Hypothalamus (tissue), 51 donors: ENCODE results near the gene BAHCC1.
"Not testable (repeated sequence)": the region's sequence is repeated elsewhere in the genome, so short reads cannot be mapped to it uniquely, and the experiment has no call there.

Source experiments
- DNase-seq, 51 donors: peaks; one replicate each; lab custom pipeline; 2025; lab: John Stamatoyannopoulos, UW

BAHCC1 gene

DNA sequence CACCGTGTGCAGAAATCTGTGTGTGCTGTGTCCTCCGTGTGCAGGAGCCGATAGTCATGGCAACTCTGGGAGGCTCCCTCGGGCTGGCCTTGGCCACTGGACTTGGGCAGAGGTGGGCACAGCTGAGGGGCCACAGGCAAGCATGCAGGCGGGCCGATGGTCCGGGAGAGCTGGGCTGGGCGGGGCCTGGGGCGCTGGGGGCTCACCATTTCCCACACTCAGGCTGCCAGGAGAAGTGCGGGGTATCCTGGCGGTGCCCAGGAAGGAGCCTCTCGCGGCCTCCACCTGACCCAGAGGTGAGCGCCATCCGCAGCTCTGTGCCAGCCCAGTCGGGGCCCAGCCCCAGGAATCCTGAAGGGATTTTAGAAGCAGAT, 28.4 kb downstream of the BAHCC1 start:
- no peak for DNase-seq

DNA sequence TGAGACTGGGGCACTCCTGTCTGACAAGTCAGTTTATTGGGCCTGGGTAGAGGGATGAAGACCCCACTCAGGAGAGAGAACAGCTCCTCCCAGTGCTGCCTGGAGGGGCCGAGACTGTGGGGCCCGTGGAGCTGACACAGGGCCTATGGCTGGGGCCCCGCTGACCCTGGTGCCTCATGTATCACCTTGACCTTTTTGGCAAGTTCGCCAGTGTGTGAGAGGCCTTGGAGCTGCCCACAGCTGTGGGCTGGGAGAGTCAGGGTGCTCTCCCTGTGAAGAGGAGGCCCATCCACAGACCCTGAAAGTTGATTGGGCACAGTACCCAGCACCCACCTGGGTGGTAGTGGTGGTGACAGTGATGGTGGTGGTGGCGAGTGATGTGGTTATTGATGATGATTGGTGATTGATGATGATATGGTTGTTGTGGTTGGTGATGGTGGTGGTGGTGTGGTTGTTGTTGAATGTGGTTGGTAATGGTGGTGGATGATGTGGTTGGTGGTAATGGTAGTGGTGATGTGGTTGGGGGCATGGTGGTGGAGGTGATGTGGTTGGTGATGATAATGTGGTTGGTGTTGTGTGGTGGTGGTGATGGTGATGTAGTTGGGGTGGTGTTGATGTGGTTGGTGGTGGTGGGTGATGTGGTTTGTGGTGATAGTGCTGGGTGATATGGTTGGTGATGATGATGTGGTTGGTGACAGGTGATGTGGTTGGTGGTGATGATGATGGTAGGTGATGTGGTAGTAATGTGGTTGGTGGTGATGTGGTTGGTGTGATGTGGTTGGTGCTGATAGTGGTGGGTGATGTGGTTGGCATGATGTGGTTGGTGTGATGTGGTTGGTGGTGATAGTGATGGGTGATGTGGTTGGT, 29.1 kb downstream of the BAHCC1 start:
- DNase-seq: no peak

DNA sequence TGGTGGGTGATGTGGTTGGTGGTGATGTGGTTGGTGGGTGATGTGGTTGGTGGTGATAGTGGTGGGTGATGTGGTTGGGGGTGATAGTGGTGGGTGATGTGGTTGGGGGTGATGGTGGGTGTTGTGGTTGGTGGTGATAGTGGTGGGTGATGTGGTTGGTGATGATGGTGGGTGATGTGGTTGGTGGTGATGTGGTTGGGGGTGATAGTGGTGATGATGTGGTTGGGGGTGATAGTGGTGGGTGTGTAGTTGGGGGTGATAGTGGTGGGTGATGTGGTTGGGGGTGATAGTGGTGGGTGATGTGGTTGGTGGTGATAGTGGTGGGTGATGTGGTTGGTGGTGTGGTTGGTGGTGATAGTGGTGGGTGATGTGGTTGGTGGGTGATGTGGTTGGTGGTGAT, 29.8 kb downstream of the BAHCC1 start:
- DNase-seq: not testable (repeated sequence)

DNA sequence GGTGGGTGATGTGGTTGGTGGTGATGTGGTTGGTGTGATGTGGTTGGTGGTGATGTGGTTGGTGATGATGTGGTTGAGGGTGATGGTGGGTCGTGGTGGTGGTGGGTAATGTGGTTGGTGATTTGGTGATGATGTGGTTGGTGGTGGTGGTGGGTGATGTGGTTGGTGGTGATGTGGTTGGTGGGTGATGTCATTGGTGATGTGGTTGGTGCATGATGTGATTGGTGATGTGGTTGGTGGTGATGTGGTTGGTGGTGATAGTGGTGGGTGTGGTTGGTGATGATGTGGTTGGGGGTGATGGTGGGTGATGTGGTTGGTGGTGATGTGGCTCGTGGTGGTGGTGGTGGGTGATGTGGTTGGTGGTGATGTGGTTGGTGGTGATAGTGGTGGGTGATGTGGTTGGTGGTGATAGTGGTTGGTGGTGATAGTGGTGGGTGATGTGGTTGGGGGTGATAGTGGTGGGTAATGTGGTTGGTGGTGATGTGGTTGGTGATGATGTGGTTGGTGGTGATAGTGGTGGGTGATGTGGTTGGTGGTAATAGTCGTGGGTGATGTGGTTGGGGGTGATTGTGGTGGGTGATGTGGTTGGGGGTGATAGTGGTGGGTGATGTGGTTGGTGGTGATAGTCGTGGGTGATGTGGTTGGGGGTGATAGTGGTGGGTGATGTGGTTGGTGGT, 30.6 kb downstream of the BAHCC1 start:
- DNase-seq: not testable (repeated sequence)

DNA sequence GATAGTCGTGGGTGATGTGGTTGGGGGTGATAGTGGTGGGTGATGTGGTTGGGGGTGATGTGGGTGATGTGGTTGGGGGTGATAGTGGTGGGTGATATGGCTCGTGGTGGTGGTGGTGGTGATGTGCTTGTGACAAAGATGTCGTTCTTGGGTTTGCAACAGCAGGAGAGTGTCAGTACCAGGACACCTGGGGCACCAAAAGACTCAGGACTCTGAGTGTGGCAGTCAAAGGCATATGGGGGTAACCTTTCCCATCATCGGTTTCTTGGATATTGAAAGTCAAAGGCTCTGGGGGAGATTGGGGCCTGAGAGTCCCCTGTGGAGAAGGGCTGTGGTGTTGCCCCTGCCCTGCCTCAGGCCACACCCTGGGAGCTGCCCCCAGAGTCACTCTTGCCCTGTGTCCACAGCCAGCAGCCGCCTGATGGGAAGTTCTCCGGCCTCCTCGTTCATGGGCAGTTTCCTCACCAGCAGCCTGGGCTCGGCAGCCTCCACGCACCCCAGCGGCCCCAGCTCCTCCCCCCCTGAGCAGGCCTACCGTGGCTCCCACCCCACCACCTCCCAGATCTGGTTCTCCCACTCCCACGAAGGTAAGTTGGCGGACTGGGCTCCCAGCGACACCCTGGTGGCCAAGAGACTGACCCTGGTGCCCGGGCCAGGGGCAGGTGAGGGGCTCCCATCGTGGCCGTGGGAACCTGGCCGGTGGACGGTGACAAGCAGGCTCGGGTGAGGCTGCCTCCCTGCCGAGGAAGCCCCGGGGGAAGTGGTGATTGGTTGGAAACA, 31.3 kb downstream of the BAHCC1 start:
- DNase-seq: peak in 2 of 51 donors; percentile 11 to 31

DNA sequence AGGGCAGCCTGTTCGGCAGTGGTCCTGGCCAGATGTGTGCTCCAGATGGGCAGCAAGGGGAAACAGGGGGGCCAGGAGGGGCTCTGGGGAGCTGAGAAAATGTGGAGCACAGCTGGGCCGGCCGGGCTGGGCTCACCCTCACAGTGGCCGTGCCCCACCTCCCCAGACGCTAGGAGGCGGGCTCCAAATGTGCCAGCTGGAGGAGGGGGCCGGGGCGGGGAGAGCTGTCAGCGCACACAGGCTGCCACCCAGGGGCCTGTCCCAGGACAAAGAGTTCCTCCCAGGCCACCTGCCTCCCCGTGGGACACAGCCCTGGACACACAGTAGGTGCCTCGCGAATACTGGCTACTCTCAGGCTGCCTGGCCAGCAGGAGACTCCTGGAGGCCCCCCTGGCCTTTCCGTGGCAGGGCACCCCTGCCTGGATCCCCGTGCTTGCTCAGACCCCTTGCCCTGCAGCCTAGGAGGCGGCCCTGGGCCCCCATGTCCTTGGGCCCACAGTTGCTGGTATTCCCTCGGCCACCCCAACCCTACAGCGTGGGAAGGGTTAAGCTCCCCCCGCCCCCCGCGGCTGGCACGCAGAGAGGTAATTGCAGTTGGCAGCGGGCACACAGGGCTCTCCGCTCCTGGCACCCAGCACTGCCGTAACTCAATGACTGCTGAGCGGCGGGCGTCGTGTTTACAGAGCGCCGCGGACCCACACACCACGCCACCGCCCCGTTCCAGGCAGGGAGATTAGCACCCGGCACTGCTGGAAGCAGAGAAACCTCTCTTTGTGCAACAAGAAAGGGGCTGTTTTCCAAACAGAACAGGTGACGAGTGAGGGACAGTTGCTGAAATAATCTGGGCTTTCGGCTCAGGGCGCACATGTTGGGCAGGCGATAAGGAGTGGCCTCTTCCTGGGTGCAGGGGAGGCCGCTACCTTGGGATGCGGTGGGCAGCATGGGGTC, 32.2 kb downstream of the BAHCC1 start:
- DNase-seq: peak in 44 of 51 donors; percentile 33 to 86 (median 66)

DNA sequence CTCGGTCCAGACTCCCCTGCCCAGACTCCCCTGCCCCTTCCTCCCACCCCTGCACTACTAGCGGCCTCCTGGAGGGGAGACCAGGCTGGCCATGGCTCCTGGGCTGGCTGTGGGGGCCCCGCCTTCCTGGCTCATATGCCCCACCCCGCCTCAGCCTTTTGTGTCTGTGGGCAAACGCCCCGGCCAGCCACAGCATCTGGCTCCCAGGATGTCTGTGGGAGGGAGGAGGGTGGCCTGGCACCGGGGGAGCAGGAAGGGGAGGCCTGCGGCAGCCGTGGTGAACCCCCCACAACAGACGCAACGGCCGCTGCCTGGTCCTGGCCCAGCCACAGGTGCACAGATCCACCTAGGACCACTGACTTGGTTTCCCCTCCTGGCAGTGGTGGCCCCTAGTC, 32.9 kb downstream of the BAHCC1 start:
- peak in 43 of 51 donors; percentile 28 to 86 (median 62) for DNase-seq

DNA sequence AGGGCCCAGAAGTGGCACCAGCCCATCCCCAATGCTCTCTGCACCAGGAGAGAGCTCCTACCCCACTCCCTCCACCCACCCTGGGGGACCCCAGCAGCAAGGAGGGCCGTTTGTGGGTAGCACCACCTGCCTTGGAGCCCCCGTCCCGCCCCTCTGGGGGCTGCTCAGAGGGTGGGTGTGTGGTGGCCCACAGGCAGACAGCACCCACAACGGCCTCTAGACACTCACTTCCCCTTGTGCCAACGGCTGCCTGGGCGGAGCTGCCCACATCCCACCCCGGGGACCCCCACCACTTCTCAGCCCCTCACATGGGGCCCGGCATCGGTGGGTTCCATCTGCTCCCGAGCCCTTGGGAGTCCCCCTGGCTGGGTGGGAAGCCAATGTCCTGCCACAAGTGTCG, 33.3 kb downstream of the BAHCC1 start:
- peak in 3 of 51 donors; percentile 37 to 46 (median 41) for DNase-seq

DNA sequence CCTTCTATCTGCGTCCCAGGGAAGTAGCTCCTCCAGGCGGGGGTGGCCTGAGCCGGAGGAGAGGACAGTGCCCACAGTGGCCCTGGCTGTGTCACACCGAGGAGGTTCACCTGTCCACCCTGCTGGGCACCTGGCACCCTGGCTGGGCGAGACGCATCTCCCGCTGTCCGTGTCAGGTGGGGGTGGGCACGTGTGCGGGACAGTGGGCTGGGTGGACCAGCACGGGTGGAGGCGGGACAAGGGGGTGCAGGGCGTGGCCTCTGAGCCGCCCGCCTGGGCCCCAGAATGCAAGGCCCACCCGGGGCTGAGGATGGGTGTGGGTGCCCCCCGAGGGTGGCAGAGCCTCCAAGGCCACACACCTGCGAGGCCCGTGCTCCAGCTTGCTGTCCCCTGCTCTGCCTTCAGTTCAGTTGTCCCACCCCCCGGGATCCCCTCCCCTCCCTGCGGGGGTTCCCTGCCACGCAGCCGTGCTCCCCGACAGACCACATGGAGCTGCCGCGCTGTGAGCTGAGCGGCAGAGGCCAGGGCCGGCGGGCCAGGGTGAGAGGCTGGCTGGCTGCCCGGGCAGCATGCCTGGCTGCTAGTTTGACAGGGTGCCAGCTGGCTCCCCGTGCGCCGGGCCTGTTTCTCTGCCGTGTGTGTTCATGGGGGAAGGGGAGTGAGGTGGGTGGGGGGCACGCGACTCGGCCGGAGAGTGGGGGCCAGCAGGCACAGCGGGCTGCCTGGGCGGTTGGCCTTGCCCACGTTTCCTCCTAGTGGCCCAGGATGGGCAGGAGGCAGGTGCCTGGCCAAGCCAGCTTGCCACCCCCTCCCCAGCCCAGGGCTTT, 33.9 kb downstream of the BAHCC1 start:
- peak; percentile 42 to 95 (median 85) for DNase-seq

DNA sequence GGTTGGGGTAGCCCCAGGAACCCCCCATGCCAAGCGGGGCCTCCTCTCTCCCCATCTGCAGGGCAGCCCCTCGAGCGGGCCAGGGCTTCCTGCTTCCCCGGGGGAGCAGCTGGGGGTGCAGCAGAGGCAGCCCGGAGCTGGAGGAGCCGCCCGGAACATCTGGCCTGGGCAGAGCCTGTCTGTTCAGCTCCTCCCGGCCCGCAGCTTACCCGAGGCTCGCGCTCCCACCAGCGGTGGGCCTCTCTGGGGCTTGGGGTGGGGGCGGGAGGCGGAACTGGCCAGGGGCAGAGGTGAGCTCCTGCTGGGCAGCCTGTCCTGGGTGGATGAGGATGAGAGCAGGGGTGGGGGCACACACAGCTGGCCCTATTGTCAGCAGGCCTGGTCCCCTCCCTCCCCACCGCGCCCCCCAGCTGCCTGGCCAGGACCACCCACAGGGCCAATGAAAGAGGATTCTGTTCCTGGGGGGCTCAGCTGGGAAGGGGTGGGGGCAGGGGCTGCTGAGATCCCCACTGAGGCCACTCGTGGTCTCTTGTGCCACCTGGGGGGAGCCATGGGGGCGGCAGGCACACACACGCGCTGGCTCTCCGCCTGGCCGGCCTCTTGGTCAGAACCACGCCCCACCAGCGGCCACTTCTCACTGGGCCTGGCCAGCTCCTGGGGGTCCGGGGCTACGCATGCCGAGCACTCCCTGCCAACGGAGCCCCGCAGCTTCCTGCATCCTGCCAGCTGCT, 34.7 kb downstream of the BAHCC1 start:
- peak in 38 of 51 donors; percentile 9 to 81 (median 50) for DNase-seq

DNA sequence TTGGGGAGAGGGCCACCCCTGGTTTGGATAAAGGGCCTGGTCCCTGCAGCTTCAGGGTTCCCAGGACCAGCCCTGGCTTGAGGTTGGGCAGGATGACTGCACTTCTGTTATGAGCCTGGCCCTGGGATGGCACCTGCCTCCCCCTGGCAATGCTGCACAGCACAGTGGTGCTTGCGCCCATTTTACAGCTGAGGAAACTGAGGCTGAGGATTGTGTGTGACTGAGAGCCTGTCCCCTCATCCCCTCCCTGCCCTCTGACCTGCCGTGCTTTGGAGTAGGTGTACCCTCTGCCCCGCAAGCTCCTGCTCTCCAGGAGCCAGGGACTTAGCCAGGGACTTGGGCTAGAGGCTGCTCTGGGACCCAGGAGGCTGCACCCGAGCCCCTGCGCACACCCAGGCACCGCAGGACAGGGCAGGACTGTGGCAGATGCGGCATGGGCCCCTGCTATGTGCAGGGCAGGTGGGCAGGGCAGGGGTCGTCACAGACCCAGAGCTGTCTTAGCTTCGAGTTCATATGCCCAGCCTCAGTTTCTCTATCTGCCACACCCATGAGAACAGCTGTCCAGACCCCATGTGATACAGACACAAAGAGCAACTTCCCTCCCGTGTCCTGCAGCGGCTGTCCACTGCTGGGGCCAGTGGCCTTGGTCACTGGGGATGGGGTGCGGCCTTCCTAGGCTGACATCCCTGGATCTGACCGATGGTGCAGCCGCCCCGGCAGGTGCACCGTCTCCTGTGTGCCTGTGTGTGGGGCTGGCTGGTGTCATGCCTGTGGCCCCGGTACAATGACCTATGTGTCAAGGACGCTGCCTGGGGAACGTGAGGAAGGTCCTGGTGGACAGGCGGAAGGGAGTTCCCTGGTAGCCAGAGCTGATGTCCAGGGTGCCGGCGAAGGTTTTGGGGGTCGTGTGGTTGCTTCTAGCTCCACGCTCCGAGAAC, 36.6 kb downstream of the BAHCC1 start:
- DNase-seq: no peak

DNA sequence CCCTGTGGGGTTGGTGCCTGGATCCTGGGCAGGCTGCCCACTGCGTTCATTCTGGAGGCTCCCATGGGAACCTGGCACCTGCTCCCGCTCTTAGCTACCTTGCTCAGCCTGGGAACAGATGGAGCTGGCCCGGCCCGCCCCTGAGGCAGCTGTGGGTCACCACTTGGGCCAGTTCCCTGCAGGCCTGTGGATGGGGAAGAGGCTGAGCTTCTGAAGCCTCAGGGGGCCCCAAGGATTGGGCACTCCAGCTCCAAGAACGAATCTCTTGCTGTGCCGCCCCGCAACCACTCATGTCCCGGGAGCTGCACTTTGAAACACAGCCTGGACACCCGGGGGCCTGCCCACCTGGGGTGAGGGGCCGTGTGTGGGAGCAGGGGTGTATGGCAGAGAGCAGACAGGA, 37.7 kb downstream of the BAHCC1 start:
- DNase-seq: peak in 24 of 51 donors; percentile 5 to 73 (median 30)

DNA sequence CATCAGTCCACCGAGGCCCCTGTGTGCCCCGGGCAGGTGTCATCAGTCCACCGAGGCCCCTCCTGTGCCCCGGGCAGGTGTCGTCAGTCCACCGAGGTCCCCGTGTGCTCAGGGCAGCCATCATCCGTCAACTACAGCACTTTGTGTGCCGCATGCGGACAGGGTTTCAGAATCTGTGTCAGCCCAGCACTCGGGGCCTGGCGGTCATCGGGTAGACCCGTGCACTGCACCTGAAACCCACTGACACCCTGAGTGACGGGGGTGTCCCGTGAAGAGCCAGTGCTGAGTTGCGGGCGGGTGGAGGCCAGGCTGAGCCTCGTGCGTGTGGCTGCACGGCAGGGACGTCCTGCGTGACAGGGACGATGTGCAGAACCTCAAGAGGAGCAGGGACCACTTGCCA, 38.4 kb downstream of the BAHCC1 start:
- no peak for DNase-seq

DNA sequence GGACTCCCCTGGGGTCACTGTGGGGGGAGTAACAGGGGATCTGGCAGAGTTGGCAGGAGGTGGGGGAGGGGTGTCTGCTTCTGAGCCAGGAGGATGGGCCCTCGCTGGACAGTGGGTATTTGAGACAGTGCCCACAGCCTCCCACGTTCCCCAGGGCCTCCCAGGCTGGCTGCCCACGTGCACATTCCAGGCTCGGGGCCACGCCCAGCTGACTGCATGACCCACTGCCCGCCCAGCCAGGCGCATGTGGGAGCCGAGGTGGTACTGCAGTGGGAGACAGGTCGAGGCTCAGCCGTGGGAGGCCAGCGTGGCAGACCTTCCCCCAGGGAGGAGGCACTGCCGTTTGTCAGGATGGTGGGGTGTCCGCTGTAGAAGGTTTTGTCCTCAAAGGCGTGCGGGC, 38.8 kb downstream of the BAHCC1 start:
- DNase-seq: no peak

DNA sequence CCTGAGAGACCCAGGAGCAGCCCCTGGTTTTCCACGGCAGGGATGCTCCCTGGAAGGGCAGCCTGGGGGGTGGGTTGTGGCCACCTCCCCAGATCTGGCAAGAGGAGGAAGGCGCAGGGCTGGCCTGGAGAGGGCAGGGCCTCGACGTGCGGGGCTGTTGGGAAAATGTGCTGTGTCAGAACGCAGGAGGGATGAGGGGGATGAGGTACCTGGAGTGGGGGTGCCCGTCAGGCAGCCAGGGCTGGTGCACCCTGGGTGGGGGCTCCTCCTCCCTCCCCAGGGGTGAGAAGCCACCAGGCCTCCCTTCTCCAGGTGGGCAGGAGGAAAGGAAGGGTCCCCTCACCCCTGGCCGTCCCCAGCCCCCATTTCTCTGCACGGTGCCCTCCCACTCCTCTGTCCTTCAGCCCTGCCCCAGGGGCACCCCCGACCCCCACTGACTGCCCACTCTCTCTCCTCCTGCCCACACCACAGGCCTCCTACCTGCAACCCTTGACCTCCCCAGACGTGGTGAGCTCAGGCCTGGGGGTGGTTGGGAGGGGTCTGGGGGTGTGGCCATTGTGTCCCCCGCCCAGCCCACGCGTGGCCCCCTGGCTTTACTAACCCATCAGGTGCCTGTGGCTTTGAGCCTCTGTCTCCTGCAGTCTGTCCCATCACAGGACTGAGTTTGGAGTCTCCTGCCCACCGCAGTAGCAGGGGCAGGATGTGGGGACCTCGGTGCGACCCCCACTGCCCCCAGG, 39.6 kb downstream of the BAHCC1 start:
- DNase-seq: no peak

DNA sequence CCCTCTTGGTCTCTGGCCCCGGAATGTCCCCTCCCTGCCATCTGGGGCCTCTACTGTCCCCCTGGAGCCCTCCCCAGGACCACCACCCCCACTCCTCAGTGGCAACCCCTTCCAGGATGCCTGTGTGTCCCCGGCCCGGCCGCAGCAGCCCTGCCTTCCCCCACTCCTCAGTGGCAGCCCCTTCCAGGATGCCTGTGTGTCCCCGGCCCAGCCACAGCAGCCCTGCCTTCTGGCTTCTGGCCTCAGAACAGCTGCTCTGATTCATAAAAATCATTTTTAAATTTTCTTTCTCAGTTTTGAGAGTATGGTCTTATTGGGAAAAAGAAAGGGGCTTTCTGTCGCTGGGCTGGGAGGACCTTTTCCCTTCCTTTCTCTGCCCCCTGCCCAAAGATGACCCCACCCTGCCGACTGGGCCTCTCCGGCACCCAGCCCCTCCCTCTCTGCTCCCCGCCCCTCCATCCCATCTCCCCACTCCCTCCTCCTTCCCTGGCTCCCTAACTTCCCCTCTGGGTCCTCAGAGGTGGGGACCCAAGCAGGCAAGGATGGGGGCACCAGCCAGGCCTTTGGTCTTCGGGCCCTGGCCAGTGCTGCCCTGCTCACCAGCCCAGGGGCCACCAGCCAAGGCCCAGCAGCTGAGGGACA, 40.5 kb downstream of the BAHCC1 start:
- DNase-seq: no peak
